ENCODE measurements around the gene ANKRD50. TPM values are rescaled to one million over a fixed set of nuclear protein-coding genes. Genes with fewer than 3 reads are reported as not detected.

Gene ANKRD50, protein sequence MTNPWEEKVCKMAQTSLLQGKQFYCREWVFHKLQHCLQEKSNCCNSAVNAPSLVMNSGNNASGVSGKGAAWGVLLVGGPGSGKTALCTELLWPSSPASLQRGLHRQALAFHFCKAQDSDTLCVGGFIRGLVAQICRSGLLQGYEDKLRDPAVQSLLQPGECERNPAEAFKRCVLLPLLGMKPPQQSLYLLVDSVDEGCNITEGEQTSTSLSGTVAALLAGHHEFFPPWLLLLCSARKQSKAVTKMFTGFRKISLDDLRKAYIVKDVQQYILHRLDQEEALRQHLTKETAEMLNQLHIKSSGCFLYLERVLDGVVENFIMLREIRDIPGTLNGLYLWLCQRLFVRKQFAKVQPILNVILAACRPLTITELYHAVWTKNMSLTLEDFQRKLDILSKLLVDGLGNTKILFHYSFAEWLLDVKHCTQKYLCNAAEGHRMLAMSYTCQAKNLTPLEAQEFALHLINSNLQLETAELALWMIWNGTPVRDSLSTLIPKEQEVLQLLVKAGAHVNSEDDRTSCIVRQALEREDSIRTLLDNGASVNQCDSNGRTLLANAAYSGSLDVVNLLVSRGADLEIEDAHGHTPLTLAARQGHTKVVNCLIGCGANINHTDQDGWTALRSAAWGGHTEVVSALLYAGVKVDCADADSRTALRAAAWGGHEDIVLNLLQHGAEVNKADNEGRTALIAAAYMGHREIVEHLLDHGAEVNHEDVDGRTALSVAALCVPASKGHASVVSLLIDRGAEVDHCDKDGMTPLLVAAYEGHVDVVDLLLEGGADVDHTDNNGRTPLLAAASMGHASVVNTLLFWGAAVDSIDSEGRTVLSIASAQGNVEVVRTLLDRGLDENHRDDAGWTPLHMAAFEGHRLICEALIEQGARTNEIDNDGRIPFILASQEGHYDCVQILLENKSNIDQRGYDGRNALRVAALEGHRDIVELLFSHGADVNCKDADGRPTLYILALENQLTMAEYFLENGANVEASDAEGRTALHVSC (N-terminal part only)
- total RNA-seq: 60.9 and 89.9 TPM in 2 replicates

DNA sequence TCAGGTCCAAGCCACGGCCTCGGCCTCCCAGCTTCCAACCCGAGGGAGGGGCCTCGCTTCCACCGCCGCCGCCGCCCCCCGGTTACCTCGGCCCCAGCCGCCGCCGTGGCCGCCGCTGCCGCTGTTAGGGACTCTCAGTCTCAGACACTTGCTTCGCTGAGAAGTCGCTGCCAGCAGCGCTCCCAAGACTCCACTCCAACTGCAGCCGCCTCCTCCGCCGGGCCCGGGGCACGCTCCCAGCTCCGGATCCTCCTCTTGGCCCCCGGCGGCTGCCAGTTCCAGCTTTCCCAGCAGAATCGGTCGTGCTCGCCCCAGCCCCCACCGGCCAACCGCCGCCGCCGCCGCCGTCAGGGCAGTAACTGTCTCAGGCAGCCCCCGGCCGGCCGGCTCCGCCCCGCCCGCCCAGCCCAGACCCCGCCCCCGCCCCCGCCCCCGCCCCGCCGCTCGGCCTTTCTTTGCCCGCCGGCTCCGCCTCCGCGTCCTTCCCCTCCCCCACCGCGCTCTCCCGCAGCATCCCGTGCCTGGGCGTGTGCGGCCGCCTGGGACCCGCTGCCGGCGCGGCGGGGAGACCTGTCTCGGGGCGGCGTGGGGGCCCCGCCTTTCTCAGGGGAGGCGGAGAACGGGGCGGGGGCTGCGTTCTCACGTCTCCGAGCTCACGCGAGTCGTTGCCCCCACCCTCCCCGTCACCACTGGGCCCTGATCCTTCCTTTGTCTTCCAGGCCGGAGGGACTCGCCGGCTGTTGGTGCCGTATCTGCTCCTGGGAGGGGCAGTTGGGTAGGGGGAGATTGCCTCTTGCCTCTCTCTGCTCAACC is at the start of gene ANKRD50:
ANKRD50 (minus strand) TSS at position 361 of the 813 bp plus-strand sequence. CDS start 2,221 bp downstream, outside the sequence.
- peak; percentile 98 for DNase-seq

DNA sequence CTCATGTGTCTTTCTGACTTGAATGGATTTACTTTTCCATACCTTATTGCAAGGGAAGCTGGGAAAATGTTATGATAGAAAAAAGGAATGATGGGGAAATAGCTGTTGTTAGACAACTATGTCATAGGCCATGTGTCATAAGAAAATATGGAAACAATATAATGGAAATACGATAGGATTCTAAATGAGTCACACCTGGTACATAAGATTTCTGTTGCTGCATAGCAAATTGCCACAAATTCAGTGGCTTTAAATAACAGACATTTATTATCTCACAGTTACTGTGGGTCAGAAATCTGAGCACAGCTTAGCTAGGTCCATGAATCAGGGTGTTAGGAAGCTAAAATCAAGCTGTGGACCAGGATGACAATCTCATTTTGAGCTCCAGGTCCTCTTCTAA is 44.6 kb upstream of the ANKRD50 start:
- no peak for DNase-seq

DNA sequence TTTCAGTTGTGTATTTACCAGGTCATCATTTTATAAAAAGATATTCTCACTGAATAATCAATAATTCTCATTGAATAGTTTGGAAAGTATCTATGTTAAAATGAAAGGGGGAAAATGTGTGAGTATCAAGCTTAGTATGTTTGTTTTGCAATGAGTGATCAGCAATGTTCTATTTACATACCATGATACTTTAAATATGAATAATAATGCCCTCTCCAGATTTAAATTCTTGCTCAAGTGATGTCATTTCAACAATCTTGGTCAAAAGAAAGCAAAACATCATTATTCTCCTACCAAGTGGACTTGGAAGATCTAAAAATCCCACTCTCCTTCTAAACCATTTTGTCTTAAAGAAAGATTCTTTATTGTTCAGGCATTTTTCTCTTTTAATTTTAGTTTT is 42.1 kb upstream of the ANKRD50 start:
- DNase-seq: no peak

DNA sequence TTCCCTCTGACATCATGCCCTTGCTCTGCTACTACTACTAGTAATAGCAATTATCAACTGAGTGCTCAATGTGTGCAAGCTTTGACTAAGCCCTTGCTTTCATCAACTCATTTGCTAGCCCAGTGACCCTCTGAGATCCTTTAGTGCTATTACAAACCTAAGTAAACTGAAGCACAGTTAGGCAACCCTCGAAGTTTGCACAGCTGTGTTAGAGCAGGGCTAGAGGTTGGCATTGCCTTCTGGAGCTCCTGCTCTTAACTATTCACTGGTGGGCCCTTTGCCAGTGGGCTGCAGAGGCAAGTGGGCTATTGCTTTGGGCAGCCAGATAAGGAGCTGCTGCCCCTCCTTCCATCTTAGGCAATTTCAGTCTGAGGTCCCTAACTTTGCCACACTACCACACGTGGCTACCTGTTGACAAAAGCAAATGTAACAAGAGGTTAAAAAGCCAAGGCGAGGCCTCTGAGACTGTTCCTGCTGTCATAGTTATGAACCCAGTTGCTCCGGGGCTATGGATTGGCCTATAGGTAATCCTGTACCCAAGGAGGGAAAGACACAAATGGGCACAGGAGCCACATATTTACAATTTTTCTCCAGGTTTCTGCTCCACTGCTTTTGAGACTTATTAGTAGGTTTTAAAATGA is 41.5 kb upstream of the ANKRD50 start:
- DNase-seq: no peak

DNA sequence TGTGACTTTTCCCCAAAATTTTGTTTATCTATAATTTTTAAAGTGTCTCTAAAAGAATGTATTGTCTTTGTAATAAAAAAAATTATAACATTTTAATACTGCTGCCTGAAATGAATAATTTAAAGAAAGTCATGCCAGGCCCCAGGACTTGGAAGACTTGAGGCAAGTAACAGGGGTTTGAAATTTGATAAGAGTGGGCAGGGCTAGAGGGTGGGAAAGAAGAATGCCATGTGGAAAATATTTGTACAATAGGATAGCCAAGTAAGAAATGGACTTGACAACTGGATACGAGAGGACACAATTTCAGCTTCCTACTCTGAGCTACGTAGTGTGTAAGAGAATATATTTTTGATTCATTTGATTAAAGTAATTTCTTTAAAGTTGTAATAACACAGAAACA is 36.9 kb upstream of the ANKRD50 start:
- no peak for DNase-seq

DNA sequence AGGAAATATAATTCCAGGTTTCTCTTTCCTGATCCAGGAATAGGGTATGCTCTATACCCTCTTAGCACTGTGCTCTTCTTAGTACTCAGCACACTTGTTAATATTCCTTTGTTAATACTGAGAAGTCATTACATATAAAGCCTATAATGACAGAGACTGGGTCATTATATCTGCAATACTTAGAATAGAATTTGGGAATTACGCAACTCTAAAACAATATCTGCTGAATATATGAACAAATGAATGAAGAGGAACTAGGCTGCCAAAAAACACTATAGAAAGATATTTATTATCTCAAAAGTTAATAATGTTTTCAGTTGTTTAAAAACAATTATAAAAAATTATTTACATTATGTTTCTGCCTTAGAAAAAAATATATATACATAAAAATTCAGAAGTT is 36.4 kb upstream of the ANKRD50 start:
- DNase-seq: no peak

DNA sequence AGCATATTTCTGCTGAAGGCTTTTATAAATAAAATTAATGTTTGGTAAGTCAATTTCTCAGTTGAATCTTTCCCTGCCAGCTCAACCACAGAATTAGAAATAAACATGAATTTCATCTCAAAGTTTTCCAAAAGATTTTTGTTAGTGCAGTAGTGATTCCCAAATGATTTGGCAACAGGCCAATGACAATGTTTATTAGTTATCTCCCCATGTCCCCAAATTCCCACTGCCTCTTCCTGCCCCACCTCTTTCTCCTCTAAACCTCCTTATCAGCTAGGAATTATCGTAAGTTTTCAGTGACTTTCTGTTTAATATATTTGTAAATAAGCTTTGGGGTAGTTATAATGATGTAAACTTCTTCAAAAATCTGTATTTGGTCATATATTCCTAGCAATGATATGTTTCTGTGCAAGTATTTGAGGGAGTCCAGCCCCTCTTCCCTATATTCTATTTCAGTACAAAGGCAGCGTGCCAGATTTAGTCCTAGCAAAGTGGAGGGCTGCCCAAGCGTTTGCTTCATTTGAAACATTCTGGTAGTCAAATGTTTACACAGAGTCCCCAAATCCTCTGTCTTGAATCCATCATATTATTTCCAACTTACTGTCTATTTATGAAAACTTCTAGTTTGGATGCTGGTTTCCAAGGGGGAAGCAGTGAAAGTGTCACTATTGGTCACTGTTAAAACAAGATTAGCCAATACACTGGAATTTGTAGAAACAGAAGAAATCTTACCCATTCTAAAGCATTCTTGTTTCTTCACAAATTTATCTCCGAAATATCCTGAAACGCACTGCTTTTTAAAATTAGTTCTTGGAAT is 33.7 kb upstream of the ANKRD50 start:
- DNase-seq: no peak

DNA sequence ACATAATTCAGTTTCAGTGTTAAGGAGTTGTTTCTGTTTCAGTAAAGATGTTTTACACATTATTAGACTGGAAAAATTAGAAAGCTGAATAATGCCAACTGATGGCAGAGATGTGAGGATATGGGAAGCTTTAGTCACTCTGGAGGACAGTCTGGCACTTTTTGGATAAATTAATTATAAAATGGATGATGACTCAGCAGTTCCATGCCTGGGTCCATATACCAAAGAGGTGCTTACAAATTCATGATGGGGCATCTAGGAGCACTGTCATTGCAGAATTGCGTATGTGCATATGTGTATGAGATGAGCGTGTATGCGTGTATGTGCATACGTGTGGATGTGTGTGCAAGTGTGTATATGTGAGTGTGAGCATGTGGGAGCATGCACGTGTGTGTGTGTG is 31.2 kb upstream of the ANKRD50 start:
- DNase-seq: no peak

DNA sequence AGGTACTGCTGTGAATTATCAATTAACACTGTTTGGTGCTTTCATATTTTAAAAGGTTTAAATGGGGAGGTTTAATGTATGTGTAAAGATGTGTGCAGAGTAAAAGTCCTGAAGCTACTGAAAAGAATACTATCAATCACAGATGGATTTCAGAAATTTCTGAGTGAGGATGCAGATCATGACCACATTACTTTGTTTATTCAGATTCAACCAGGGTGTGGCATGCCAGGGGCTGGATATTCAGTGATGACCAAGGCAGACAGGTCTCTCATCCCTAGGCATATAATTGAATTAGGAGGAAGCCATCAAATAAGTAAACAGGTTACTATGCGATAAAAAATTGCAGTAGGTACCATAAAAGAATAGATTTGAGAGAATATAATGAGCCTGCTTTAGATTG is 28.0 kb upstream of the ANKRD50 start:
- DNase-seq: no peak

DNA sequence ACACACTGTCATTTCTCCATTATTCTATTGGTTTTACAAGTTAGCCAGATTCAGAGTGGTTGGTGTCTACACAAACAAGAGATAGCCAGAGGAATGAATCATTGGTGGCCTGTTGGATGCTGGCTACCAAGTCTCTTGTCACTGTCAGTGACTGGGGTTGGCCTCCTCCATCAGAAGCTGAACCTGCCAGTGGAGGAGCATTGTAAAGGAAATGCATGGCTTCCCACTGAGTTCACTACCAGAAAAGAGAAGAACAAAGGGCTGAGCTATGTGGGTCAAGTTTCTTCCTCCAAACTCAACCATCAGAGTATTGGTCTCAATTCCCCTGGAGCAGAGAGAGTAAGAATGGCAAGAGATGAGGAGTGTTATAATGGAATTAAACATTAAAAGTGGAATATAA is 26.5 kb upstream of the ANKRD50 start:
- no peak for DNase-seq

DNA sequence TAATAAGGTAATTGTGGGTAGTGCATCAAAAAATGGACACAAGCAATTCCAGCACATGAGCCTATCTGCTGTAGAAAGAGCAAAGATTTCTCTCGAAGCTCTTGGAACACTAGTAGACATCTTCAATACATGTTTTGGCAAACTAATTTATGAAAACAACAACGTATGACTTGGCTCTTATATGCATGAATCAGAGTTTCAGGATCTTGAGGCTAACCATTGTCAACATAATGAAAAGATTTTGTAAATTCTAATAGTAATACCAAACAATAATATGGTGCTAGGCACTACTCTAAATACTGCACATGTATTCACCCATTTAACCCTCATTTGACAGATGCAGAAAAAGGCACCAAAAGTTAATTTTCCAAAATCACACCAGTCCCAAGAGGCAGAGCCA is 25.1 kb upstream of the ANKRD50 start:
- DNase-seq: no peak

DNA sequence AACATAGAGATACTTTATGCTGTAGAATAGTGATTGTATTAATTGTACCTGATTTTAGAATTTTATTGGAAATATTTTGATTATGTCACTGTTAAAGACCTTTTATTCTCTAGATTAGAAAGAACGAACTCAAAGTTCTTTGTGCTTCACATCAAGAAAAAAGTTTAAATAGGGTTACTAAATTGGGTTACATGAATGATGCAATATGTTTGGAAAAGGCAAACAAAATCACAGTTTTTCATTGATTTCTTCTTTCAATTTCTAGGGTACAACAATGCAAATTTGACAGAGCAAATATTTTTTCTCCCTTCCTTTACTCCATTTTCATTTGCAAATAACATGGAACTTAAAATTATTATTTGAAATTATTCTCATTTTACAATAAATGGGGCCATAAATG is 24.0 kb upstream of the ANKRD50 start:
- no peak for DNase-seq

DNA sequence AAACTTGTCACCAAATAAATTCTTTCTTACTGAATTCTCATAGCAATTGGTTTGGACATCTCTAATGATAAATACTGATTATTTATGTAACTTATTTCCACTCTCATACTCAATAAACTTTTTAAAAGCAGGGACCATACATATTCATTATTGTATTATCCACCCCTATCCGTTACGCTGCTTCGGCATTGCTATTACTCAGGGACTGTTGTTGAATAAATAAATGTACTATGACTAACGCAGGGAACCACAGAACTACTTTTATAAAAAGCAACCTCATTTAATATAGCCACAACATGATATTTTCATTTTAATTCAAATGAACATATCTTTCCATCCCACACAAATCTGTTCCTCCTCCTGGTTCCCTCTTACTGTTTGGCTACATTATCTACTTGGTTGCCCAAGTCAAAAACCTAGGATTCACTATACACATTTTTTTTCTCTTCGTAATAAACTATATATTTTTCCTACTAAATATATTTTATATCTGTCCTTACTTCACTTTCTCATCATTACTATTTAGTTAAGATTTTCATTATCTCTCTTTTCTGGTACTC is 14.9 kb upstream of the ANKRD50 start:
- DNase-seq: no peak

DNA sequence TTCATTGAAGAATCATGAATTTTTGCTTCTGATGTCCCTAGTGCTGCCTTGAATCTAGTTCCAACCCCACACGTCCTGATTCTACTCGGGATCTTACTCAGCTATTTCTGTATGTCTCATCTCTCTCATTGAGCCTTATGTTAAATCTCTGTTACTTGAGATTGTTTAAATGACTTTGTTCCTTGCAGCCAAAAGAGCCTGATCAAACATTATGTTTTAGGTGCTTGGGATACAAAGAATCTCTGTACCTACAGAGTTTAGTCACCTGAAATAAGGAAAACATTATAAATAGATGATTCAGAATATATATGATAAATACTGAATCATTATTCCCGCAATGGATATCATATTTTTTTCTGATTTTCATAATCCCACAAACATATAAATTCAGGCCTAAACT is 13.7 kb upstream of the ANKRD50 start:
- DNase-seq: no peak

DNA sequence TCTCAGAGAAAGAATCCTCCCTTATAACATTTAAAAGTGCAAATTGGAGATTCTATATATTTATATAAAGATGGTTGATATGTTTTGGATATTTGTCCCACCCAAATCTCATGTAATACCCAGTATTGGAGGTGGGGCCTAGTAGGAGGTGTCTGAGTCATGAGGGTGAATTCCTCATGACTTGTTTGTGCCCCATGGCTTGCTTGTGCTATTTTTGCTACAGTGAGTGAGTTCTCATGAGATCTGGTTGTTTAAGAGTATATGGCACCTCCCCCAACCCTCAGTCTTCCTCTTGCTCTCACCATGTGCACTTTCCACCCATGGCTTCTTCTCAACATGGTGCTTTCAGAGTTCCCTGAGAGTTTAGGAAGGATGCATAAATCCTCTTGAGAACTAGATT is 9.5 kb upstream of the ANKRD50 start:
- DNase-seq: no peak

DNA sequence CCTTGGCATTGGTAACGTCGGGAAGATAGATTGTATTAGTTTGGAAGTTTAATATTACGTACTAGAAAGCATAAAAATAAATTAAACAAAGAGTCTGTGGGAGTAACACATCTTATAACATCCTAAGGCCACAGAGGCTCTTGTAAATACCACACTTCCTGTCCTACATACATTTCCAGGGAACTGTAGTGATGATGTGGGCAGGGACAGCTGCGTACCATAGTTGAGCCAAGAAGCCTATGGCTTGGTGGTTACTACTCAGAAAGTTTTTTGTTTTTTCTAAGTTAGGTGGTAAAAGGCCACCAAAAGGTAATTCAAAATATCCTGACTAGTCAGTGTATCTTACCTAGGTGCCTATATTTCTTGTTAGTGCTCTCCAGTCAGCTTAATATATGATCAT is 4.6 kb upstream of the ANKRD50 start:
- DNase-seq: no peak

DNA sequence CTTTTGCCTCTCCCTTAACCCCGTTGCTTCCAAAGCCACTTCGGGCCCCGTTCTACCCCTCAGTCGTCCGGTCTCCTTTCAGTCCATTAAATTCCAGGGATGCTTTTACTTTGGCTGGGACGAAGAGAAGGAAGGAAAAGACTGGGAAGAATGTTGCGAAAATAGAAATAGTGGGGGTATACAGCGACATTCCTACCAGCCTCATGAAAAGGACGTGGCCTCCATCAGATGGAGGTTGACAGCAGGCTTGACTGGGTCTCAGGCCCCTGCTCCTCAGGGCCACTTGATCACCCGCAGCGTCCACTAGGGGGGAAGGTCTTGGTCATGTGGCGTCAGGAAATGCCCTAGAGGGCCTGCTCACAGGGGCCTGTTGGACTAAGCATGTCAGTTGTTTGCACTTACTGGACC is 657 bp upstream of the ANKRD50 start:
- peak; percentile 90 for DNase-seq

DNA sequence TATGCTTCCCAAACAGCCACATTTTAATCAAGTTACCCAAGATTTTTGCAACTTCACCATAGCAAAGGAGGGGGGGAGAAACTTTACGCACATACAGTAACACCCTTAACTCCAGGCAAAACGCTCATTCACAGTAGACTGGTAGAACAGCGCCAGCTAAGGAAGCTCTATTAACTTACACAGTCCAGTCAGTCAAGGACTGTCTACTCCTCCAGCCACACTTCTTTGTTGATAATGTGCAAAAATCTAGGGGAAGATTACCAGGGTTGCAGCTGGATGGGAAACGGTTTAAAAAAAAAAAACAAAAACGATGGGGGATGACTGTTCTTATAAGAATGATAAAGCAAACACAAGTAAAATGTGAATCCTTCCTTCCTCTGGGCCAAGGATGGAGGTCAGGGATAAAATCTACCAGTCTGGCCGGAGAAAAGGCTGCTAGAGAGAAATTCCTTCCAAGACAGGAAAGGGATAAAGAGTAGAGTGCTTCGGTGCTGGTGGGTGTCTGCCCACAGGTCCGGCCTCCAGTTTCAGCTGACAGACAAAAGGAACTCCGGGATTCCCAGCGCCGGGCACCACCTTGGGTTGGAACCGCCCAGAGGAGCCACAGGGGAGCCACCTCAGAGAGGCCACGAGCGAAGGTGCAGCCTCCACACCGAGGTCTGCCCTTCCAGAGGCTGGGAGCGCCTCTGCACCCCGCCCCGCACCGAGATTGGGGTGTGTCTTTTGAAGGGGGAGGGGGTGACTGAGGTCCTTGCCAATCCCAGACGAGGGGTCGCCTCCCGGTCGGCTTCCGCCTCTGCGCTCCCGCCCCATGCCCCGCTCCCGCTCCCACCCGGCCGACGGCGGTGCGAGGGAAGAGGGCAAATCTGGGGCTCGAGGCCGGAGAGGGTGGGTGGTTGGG is 811 bp downstream of the ANKRD50 start:
- peak; percentile 82 for DNase-seq

DNA sequence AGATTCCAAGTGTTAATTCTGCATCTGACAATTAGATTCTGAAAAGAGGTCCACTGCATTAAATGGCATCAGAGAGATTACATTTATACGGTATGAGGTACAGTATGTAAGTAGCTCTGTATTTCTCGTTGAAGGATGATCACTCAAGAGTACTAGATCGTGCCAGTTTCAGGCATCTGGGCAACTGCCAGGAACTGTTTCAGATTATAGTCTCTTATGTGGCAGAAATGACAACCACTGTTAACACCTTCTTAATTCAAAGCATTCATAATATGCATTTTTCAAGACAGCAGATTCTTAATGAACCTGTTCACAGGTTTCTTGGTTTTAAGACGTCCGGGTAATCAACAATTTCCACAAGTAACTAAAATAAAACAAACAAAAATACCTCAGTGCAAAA is 1.6 kb downstream of the ANKRD50 start:
- peak; percentile 47 for DNase-seq
